Stimulated activated CD8-positive, alpha-beta memory T cell treated with anti-CD3 and anti-CD28 coated beads, Interleukin-7, amount 100 ng/mL, for 24 hours (primary cell): ENCODE data around the gene OOSP4B.
"Not testable (repeated sequence)": the region's sequence is repeated elsewhere in the genome, so short reads cannot be mapped to it uniquely, and the experiment has no call there.

Source experiments
- DNase-seq: peaks from one replicate; pipeline ENCODE4 v3.0.0-alpha.2; 2020; ENCODE audit warnings: low read depth

The OOSP4B gene

GRCh38 chr11:60016881-60017280, at the start of gene OOSP4B:
TSS of gene OOSP4B (plus strand) at chr11:60017181.
- no peak for DNase-seq

- DNase-seq, result no peak
Measured at GRCh38 chr11:59967677-59968394, 49.1 kb upstream of the OOSP4B start.

- no peak for DNase-seq
Measured at GRCh38 chr11:59968395-59968783, 48.6 kb upstream of the OOSP4B start.

- no peak for DNase-seq
Measured at GRCh38 chr11:59973097-59973496, 43.9 kb upstream of the OOSP4B start.

GRCh38 chr11:59981106-59981770, 35.7 kb upstream of the OOSP4B start:
- DNase-seq, result no peak

GRCh38 chr11:59982037-59982436, 34.9 kb upstream of the OOSP4B start:
- DNase-seq, result not testable (repeated sequence)

- no peak for DNase-seq
Measured at GRCh38 chr11:59983212-59983611, 33.8 kb upstream of the OOSP4B start.

- DNase-seq, result no peak
Measured at GRCh38 chr11:59984368-59984767, 32.6 kb upstream of the OOSP4B start.

- no peak for DNase-seq
Measured at GRCh38 chr11:59990421-59990820, 26.6 kb upstream of the OOSP4B start.

GRCh38 chr11:59992425-59992824, 24.6 kb upstream of the OOSP4B start:
- DNase-seq, result no peak

GRCh38 chr11:59997800-59998199, 19.2 kb upstream of the OOSP4B start:
- DNase-seq, result no peak

- DNase-seq, result no peak
Measured at GRCh38 chr11:59999691-60000090, 17.3 kb upstream of the OOSP4B start.

- DNase-seq, result no peak
Measured at GRCh38 chr11:60003729-60004128, 13.3 kb upstream of the OOSP4B start.

GRCh38 chr11:60005360-60005759, 11.6 kb upstream of the OOSP4B start:
- no peak for DNase-seq

GRCh38 chr11:60018058-60018457, 1.1 kb downstream of the OOSP4B start:
- no peak for DNase-seq

GRCh38 chr11:60020376-60020775, 3.4 kb downstream of the OOSP4B start:
- DNase-seq, result not testable (repeated sequence)

GRCh38 chr11:60029015-60029632, 12.1 kb downstream of the OOSP4B start:
- DNase-seq, result no peak

- no peak for DNase-seq
Measured at GRCh38 chr11:60040109-60040508, 23.1 kb downstream of the OOSP4B start, which contains the start of gene OOSP2. TSS of gene OOSP2 (plus strand) at chr11:60040409. CDS start at chr11:60040460, 51 bp downstream.

- DNase-seq, result not testable (repeated sequence)
Measured at GRCh38 chr11:60050422-60050821, 33.4 kb downstream of the OOSP4B start.

- DNase-seq, result not testable (repeated sequence)
Measured at GRCh38 chr11:60050839-60051238, 33.9 kb downstream of the OOSP4B start.

GRCh38 chr11:60056349-60056969, 39.5 kb downstream of the OOSP4B start, which contains the start of gene MS4A3:
TSS of gene MS4A3 (plus strand) at chr11:60056665. CDS start at chr11:60061161, 4,496 bp downstream.
- DNase-seq, result no peak

- no peak for DNase-seq
Measured at GRCh38 chr11:60059052-60059451, 42.1 kb downstream of the OOSP4B start.
